RWPE2 (cell line): ENCODE data around the gene THSD4.
"Not testable (repeated sequence)": the region's sequence is repeated elsewhere in the genome, so short reads cannot be mapped to it uniquely, and the experiment has no call there.

Experiments used
- ATAC-seq: fragments of 200-7000 bp; cut with Tn5 transposase; 3 replicates; pipeline ENCODE4 v1.9.1; 2021; ENCODE audit warnings: low read depth
- DNase-seq: peaks from one replicate; pipeline ENCODE4 v3.0.0-alpha.2; 2020; ENCODE audit warnings: low spot score
- H3K27ac ChIP-seq: fragments of 450-650 bp; 2 replicates; pipeline ENCODE4 v1.5.1; 2017; ENCODE audit warnings: mild to moderate bottlenecking; ENCODE audit not compliant: poor library complexity, severe bottlenecking
- H3K27me3 ChIP-seq: fragments of 250-450 bp; sonication (Bioruptor Pico); 2 replicates; pipeline ENCODE4 v1.5.1; 2021; ENCODE audit warnings: mild to moderate bottlenecking, moderate library complexity; ENCODE audit not compliant: insufficient read depth, poor library complexity, severe bottlenecking
- H3K36me3 ChIP-seq: fragments of 250-450 bp; sonication (Bioruptor Pico); 2 replicates; pipeline ENCODE4 v1.5.1; 2020; ENCODE audit warnings: low read depth, mild to moderate bottlenecking, moderate library complexity
- H3K4me1 ChIP-seq: fragments of 250-450 bp; sonication (Bioruptor Pico); 2 replicates; pipeline ENCODE4 v1.5.1; 2021; ENCODE audit warnings: mild to moderate bottlenecking, moderate library complexity; ENCODE audit not compliant: insufficient read depth, poor library complexity, severe bottlenecking
- H3K4me3 ChIP-seq: fragments of 250-450 bp; sonication (Bioruptor Pico); 2 replicates; pipeline ENCODE4 v1.5.1; 2021; ENCODE audit warnings: mild to moderate bottlenecking, moderate library complexity; ENCODE audit not compliant: severe bottlenecking
- H3K9me3 ChIP-seq: fragments of 250-450 bp; sonication (Bioruptor Pico); 2 replicates; pipeline ENCODE4 v1.5.1; 2021; ENCODE audit warnings: mild to moderate bottlenecking, moderate library complexity; ENCODE audit not compliant: severe bottlenecking
- CTCF ChIP-seq: fragments of 450-650 bp; IDR thresholded peaks from one replicate; pipeline ENCODE4 v1.5.1; 2017; ENCODE audit warnings: mild to moderate bottlenecking, moderate library complexity; ENCODE audit not compliant: poor library complexity, severe bottlenecking

The THSD4 gene

GRCh38 chr15:71167445-71168165, 52.3 kb downstream of the THSD4 start:
- Histone ChIP-seq H3K4me1 (no peaks in the 10 kb centered on the region), H3K27me3 (no peaks in the 10 kb centered on the region), H3K36me3 (peaks cover 69% of the 10 kb centered on the region), H3K9me3 (peaks cover 17% of the 10 kb centered on the region), H3K27ac (no peak overlapping the region), H3K4me3 (no peak overlapping the region)
- no peak for TF ChIP-seq CTCF
- ATAC-seq (no peak), DNase-seq (no peak)

- no peak for ATAC-seq
- Histone ChIP-seq H3K27ac (no peak overlapping the region), H3K4me1 (no peaks in the 10 kb centered on the region), H3K36me3 (peaks cover 69% of the 10 kb centered on the region), H3K4me3 (no peak overlapping the region), H3K9me3 (peaks cover 24% of the 10 kb centered on the region), H3K27me3 (no peaks in the 10 kb centered on the region)
- no peak for TF ChIP-seq CTCF
- DNase-seq, result no peak
These were observed 53.0 kb downstream of the THSD4 start for GRCh38 chr15:71168166-71168834.

GRCh38 chr15:71170163-71170562, 54.9 kb downstream of the THSD4 start:
- no peak for DNase-seq
- Histone ChIP-seq H3K9me3 (peaks cover 27% of the 10 kb centered on the region), H3K4me1 (no peaks in the 10 kb centered on the region), H3K4me3 (no peak overlapping the region), H3K27ac (no peak overlapping the region), H3K36me3 (peaks cover 73% of the 10 kb centered on the region), H3K27me3 (no peaks in the 10 kb centered on the region)
- ATAC-seq, result no peak
- TF ChIP-seq CTCF, result no peak

DNA sequence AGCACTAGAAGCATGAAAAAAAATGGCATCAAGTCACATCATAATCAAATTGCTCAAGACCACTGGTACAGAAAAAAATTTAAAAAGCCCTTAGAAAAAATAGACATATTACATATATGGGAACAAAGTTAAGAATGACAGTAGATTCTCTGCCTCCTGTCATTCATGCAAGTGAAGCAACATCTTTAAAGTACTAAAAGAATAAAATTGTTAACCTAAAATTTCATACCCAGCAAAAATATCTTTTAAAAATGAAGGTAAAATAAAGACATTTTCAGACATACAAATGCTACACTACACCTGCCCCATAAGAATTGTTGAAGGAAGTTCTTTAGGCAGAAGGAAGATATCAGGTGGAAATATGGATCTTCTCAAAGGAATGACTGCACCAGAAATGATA, 55.9 kb downstream of the THSD4 start:
- Histone ChIP-seq H3K27ac (no peak overlapping the region), H3K4me3 (no peak overlapping the region), H3K9me3 (peaks cover 27% of the 10 kb centered on the region), H3K36me3 (peaks cover 62% of the 10 kb centered on the region), H3K4me1 (no peaks in the 10 kb centered on the region), H3K27me3 (no peaks in the 10 kb centered on the region)
- no peak for DNase-seq
- ATAC-seq, result no peak
- TF ChIP-seq CTCF, result no peak

GRCh38 chr15:71174360-71174759, 59.1 kb downstream of the THSD4 start:
- not testable (repeated sequence) for H3K4me3 ChIP-seq, H3K27me3 ChIP-seq, DNase-seq, H3K4me1 ChIP-seq, ATAC-seq, H3K27ac ChIP-seq
- peaks cover 34% of the 10 kb centered on the region for H3K36me3 ChIP-seq
- peaks cover 27% of the 10 kb centered on the region for H3K9me3 ChIP-seq
